IMR-90 (cell line): ENCODE data around the gene DYNC1LI2. TPM values are rescaled to one million over a fixed set of nuclear protein-coding genes. Genes with fewer than 3 reads are reported as not detected.

ENCODE experiments used
- ATAC-seq: fragments of 200-7000 bp; cut with Tn5 transposase; 2 replicates; pipeline ENCODE4 v1.9.1; 2020; ENCODE audit warnings: low read depth, mild to moderate bottlenecking, moderate library complexity
- BruUV-seq: library from RNA; stranded (reverse); fragments of 400-500 nt; replicated peaks from 2 replicates; lab custom pipeline; 2021; lab: Mats Ljungman, UMichigan
- CTCF ChIA-PET: fragments of 300-600 bp; formaldehyde crosslinking; extraction: SDS; loops from one replicate; lab custom pipeline; 2021; ENCODE audit warnings: antibody characterized with exemption; lab: Yijun Ruan, JAX
- POLR2A ChIA-PET: fragments of 300-600 bp; sonication (Branson Sonifier 250); formaldehyde crosslinking; loops from one replicate; lab custom pipeline; 2022; ENCODE audit warnings: antibody characterized with exemption; ENCODE audit not compliant: unreplicated experiment; lab: Charles Lee
- DNase-seq: peaks from one replicate; pipeline ENCODE4 v3.0.0; 2013
- H2AFZ ChIP-seq: replicated peaks from 2 replicates; pipeline ENCODE3; 2013; ENCODE audit warnings: low read length, mild to moderate bottlenecking; ENCODE audit not compliant: poor library complexity
- H2AK5ac ChIP-seq: 2 replicates; pipeline ENCODE4 v1.6.1; 2013; ENCODE audit warnings: low read depth, low read length, inconsistent platforms
- H2AK9ac ChIP-seq: replicated peaks from 2 replicates; pipeline ENCODE3; 2013; ENCODE audit warnings: mild to moderate bottlenecking, low read depth, low read length, moderate library complexity; ENCODE audit not compliant: poor library complexity
- H2BK120ac ChIP-seq: 2 replicates; pipeline ENCODE4 v1.6.1; 2013; ENCODE audit warnings: low read depth, low read length, inconsistent platforms
- H2BK15ac ChIP-seq: 3 replicates; pipeline ENCODE4 v1.6.1; 2013; ENCODE audit warnings: low read depth, low read length, inconsistent platforms
- H2BK20ac ChIP-seq: 2 replicates; pipeline ENCODE4 v1.6.1; 2013; ENCODE audit warnings: low read depth, mild to moderate bottlenecking, inconsistent platforms, low read length, moderate library complexity
- H2BK5ac ChIP-seq: 2 replicates; pipeline ENCODE4 v1.6.1; 2013; ENCODE audit warnings: mild to moderate bottlenecking, low read depth, low read length, inconsistent platforms; ENCODE audit not compliant: poor library complexity, severe bottlenecking
- H3K14ac ChIP-seq: replicated peaks from 2 replicates; pipeline ENCODE4 v1.6.1; 2013; ENCODE audit warnings: low read depth, low read length, inconsistent platforms
- H3K18ac ChIP-seq: 2 replicates; pipeline ENCODE4 v1.6.1; 2013; ENCODE audit warnings: low read depth, low read length, control low read depth
- H3K23ac ChIP-seq: 2 replicates; pipeline ENCODE4 v1.6.1; 2013; ENCODE audit warnings: low read depth, low read length, inconsistent platforms
- H3K27ac ChIP-seq: 2 replicates; pipeline ENCODE4 v1.5.1; 2013; ENCODE audit warnings: mild to moderate bottlenecking, control low read depth, low read length; ENCODE audit not compliant: insufficient read depth
- H3K27me3 ChIP-seq: 2 replicates; pipeline ENCODE4 v1.6.1; 2013; ENCODE audit warnings: low read length; ENCODE audit not compliant: control insufficient read depth, insufficient read depth
- H3K36me3 ChIP-seq: 2 replicates; pipeline ENCODE4 v1.6.1; 2013; ENCODE audit warnings: low read length, mixed read lengths; ENCODE audit not compliant: control insufficient read depth, insufficient read depth
- H3K4ac ChIP-seq: 2 replicates; pipeline ENCODE4 v1.6.1; 2013; ENCODE audit warnings: low read depth, low read length, inconsistent platforms
- H3K4me1 ChIP-seq: 2 replicates; pipeline ENCODE4 v1.6.1; 2013; ENCODE audit warnings: low read length, mixed read lengths; ENCODE audit not compliant: control insufficient read depth, insufficient read depth
- H3K4me2 ChIP-seq: 2 replicates; pipeline ENCODE4 v1.6.1; 2013; ENCODE audit warnings: low read depth, mild to moderate bottlenecking, control low read depth, low read length, moderate library complexity
- H3K4me3 ChIP-seq: 2 replicates; pipeline ENCODE4 v1.5.1; 2013; ENCODE audit warnings: low read depth, mild to moderate bottlenecking, control low read depth, low read length, moderate library complexity; ENCODE audit not compliant: insufficient read depth
- H3K56ac ChIP-seq: 2 replicates; pipeline ENCODE4 v1.6.1; 2013; ENCODE audit warnings: low read length, inconsistent platforms; ENCODE audit not compliant: insufficient read depth; ENCODE audit errors: extremely low read depth
- H3K79me1 ChIP-seq, 2 experiments: 2 replicates each; pipeline ENCODE4 v1.6.1; 2013; ENCODE audit warnings: low read length in 2 of 2, inconsistent platforms in 1 of 2, low read depth in 1 of 2
- H3K9ac ChIP-seq: 2 replicates; pipeline ENCODE4 v1.6.1; 2013; ENCODE audit warnings: low read depth, low read length, control low read depth
- H3K9me1 ChIP-seq: 2 replicates; pipeline ENCODE4 v1.6.1; 2013; ENCODE audit warnings: low read length, inconsistent platforms; ENCODE audit not compliant: insufficient read depth
- H3K9me3 ChIP-seq: 2 replicates; pipeline ENCODE4 v1.6.1; 2013; ENCODE audit warnings: low read length; ENCODE audit not compliant: control insufficient read depth, insufficient read depth
- H4K20me1 ChIP-seq: 2 replicates; pipeline ENCODE4 v1.6.1; 2013; ENCODE audit warnings: low read length, inconsistent platforms; ENCODE audit not compliant: insufficient read depth
- H4K5ac ChIP-seq: 2 replicates; pipeline ENCODE4 v1.6.1; 2013; ENCODE audit warnings: mild to moderate bottlenecking, low read depth, low read length, control low read depth
- H4K8ac ChIP-seq, 2 experiments: 2 replicates each; pipeline ENCODE4 v1.6.1; 2013; ENCODE audit warnings: low read depth in 2 of 2, low read length in 2 of 2, control low read depth in 1 of 2, inconsistent platforms in 1 of 2
- H4K91ac ChIP-seq: 2 replicates; pipeline ENCODE4 v1.6.1; 2013; ENCODE audit warnings: low read depth, low read length, inconsistent platforms; ENCODE audit not compliant: insufficient read depth
- MAZ ChIP-seq: IDR thresholded peaks from 2 replicates; pipeline ENCODE4 v1.6.1; 2012; ENCODE audit warnings: low read depth, mild to moderate bottlenecking, low read length, improper control_type of control experiment, moderate library complexity, borderline replicate concordance
- MXI1 ChIP-seq: IDR thresholded peaks from 2 replicates; pipeline ENCODE4 v1.6.1; 2012; ENCODE audit warnings: low read depth, mild to moderate bottlenecking, low read length, moderate library complexity, borderline replicate concordance
- POLR2A ChIP-seq: IDR thresholded peaks from 2 replicates; pipeline ENCODE4 v1.6.1; 2012; ENCODE audit warnings: mild to moderate bottlenecking, low read depth, low read length
- RAD21 ChIP-seq: IDR thresholded peaks from 2 replicates; pipeline ENCODE4 v1.6.1; 2012; ENCODE audit warnings: low read length, improper control_type of control experiment
- RCOR1 ChIP-seq: IDR thresholded peaks from 2 replicates; pipeline ENCODE4 v1.6.1; 2012; ENCODE audit warnings: mild to moderate bottlenecking, low read length, improper control_type of control experiment; ENCODE audit not compliant: insufficient replicate concordance
- SMC3 ChIP-seq: fragments of 150-350 bp; IDR thresholded peaks from 2 replicates; pipeline ENCODE4 v1.6.1; 2016; ENCODE audit warnings: low read depth, mild to moderate bottlenecking, antibody characterized with exemption, low read length, moderate library complexity
- WGBS, 2 experiments: methylation state at CpG; one replicate each; pipeline versions ENCODE4 v1.1.5 to v1.1.7; 2013; ENCODE audit warnings: missing lambda C conversion rate in 2 of 2; ENCODE audit not compliant: insufficient read length in 1 of 2; ENCODE audit errors: extremely low coverage in 2 of 2; 5-methylcytosine and 5-hydroxymethylcytosine counted together
- dilution Hi-C: fragments of 300-500 bp; cut with HindIII; formaldehyde crosslinking; loops from one replicate; pipeline ENCODE4 v1.14.3; 2018; ENCODE audit warnings: low sequenced_read_pairs; ENCODE audit not compliant: unreplicated experiment
- in situ Hi-C: fragments of 300-500 bp; cut with MboI; formaldehyde crosslinking; loops from 3 replicates; pipeline ENCODE4 v1.14.3; 2019; ENCODE audit warnings: low sequenced_read_pairs, inconsistent platforms, mixed read lengths
- intact Hi-C: fragments of 100-400 bp; cut with micrococcal nuclease; formaldehyde crosslinking; loops from 2 replicates; pipeline ENCODE4 v1.10.0; 2022
- polyA plus RNA-seq, 3 experiments: library from polyadenylated mRNA; depleted of rRNA; stranded (reverse); fragments of >200 nt; gene quantifications; 2 replicates each; pipeline ENCODE4 v1.2.3, GENCODE V29; 2012; ENCODE audit warnings: low replicate concordance in 1 of 3
- total RNA-seq: library from RNA; depleted of rRNA; stranded (reverse); fragments of >200 nt; gene quantifications from 2 replicates; pipeline ENCODE4 v1.2.3, GENCODE V29; 2012
- TF ChIP-seq, protein P1 (sequence below): fragments of 150-350 bp; IDR thresholded peaks from 2 replicates; pipeline ENCODE4 v1.6.1; 2017; ENCODE audit warnings: mild to moderate bottlenecking, antibody characterized with exemption, low read length, low read depth

Gene DYNC1LI2
- total and polyA plus RNA-seq, 2 of the 4 experiments (the other 2 are of a cell fraction), result 65.3 to 88.4 TPM

DNA sequence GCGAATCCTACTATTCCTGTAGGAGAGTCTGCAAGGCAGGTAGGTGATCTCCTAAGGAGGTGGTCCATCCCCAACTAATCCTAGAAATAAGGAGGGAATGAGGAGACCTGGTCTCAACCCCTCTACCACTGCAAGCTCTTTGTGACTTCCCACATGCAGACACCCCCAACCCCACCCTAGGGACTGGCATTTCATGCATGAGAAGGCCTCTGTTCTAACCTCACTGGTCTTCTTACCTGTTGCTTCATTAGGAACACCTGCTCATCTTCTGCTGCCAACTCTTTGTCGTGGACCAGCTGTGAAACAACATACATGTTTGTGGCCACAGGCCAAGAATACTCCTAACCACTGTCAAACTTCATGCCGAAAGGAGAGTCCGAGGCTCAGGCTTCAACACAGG lies 22.6 kb downstream of the DYNC1LI2 start:
- dilution Hi-C loops (no loop called here), in situ Hi-C loops (no loop called here), intact Hi-C loops (loop anchor here (5.0 kb wide), 1 partner anchor 138 kb away; no protein-coding TSS in a partner anchor)
- TF ChIP-seq RCOR1 (no peak), POLR2A (no peak), RAD21 (no peak), SMC3 (no peak), MXI1 (no peak), MAZ (no peak)
- TF ChIP-seq, protein P1, sequence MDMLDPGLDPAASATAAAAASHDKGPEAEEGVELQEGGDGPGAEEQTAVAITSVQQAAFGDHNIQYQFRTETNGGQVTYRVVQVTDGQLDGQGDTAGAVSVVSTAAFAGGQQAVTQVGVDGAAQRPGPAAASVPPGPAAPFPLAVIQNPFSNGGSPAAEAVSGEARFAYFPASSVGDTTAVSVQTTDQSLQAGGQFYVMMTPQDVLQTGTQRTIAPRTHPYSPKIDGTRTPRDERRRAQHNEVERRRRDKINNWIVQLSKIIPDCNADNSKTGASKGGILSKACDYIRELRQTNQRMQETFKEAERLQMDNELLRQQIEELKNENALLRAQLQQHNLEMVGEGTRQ, result no peak
- H3K79me1 ChIP-seq, result peaks cover 17 to 32% of the 10 kb centered on the region in 2 experiments
- H3K23ac ChIP-seq, result no peak overlapping the region
- H2BK5ac ChIP-seq, result no peak overlapping the region
- ATAC-seq (no peak), DNase-seq (no peak)
- H4K91ac ChIP-seq, result no peak overlapping the region
- CTCF ChIA-PET, result interaction anchor here (0.6 to 2.9 kb wide), 3 partner anchors 11 to 68 kb away, joined by 5 to 10 read pairs (median 6); no protein-coding TSS in a partner anchor
- WGBS, 2 experiments, result 43% methylated on average over 1 of the region's 4 CpGs; no CpG with 5 or more reads in 1 of the 2 experiments
- no peak overlapping the region for H3K4ac ChIP-seq
- no peaks in the 10 kb centered on the region; the same call in 1 of the 2 replicates for H3K4me1 ChIP-seq
- H3K56ac ChIP-seq, result no peak overlapping the region
- H4K8ac ChIP-seq, result no peak overlapping the region
- H3K14ac ChIP-seq, result no peak overlapping the region
- no peak overlapping the region for H3K9ac ChIP-seq
- no peak overlapping the region for H3K4me2 ChIP-seq
- no peak overlapping the region for H2AFZ ChIP-seq
- no peak overlapping the region for H2AK5ac ChIP-seq
- no peak overlapping the region for H2AK9ac ChIP-seq
- POLR2A ChIA-PET, result no interaction called here
- no peak overlapping the region for H3K27ac ChIP-seq
- BruUV-seq, result no TSS peak
- H2BK15ac ChIP-seq, result no peak overlapping the region
- no peak overlapping the region for H2BK120ac ChIP-seq
- no peaks in the 10 kb centered on the region for H3K27me3 ChIP-seq
- H4K20me1 ChIP-seq, result peaks cover 20% of the 10 kb centered on the region; the same call in 1 of the 2 replicates
- peaks cover 78% of the 10 kb centered on the region for H3K36me3 ChIP-seq
- no peaks in the 10 kb centered on the region for H3K9me3 ChIP-seq
- H3K18ac ChIP-seq, result no peak overlapping the region
- H3K4me3 ChIP-seq, result no peak overlapping the region
- H4K5ac ChIP-seq, result no peak overlapping the region
- no peak overlapping the region for H2BK20ac ChIP-seq
- H3K9me1 ChIP-seq, result no peaks in the 10 kb centered on the region
